HG02642 (cell line): ENCODE measurements around the gene MAPK8.
A peak's percentile ranks its signal among the peaks of the same experiment; 100 is the strongest.
"Not testable (repeated sequence)": the region's sequence is repeated elsewhere in the genome, so short reads cannot be mapped to it uniquely, and the experiment has no call there.

Experiments used
- ATAC-seq: cut with Tn5 transposase; IDR thresholded peaks from one replicate; pipeline ENCODE4 v1.9.1; 2021; ENCODE audit warnings: mild to moderate bottlenecking; ENCODE audit not compliant: unreplicated experiment, poor library complexity

Gene MAPK8

GRCh38 chr10:48306265-48306869 lies at the start of gene MAPK8:
TSS of gene MAPK8 (plus strand) at chr10:48306677. CDS start at chr10:48401661, 94,984 bp downstream.
- peak; percentile 88 for ATAC-seq

- ATAC-seq, result no peak
Observed at GRCh38 chr10:48257407-48257961, 49.0 kb upstream of the MAPK8 start.

- ATAC-seq, result no peak
Observed at GRCh38 chr10:48258105-48258504, 48.4 kb upstream of the MAPK8 start.

GRCh38 chr10:48266528-48266927 lies 39.9 kb upstream of the MAPK8 start:
- ATAC-seq, result no peak

- no peak for ATAC-seq
Observed at GRCh38 chr10:48271047-48271730, 35.3 kb upstream of the MAPK8 start.

GRCh38 chr10:48272682-48273081 lies 33.8 kb upstream of the MAPK8 start:
- no peak for ATAC-seq

- ATAC-seq, result no peak
Observed at GRCh38 chr10:48273741-48274140, 32.7 kb upstream of the MAPK8 start.

- no peak for ATAC-seq
Observed at GRCh38 chr10:48274636-48275035, 31.8 kb upstream of the MAPK8 start, which contains the start of gene FRMPD2. TSS of gene FRMPD2 (minus strand) at chr10:48274696. CDS start at chr10:48274567, 129 bp downstream.

- ATAC-seq, result no peak
Observed at GRCh38 chr10:48277093-48277492, 29.4 kb upstream of the MAPK8 start.

- peak; percentile 83 for ATAC-seq
Observed at GRCh38 chr10:48279081-48279751, 27.3 kb upstream of the MAPK8 start.

GRCh38 chr10:48281697-48282096 lies 24.8 kb upstream of the MAPK8 start:
- ATAC-seq, result not testable (repeated sequence)

GRCh38 chr10:48282829-48283228 lies 23.6 kb upstream of the MAPK8 start:
- ATAC-seq, result peak; percentile 70

- ATAC-seq, result no peak
Observed at GRCh38 chr10:48284002-48284546, 22.4 kb upstream of the MAPK8 start.

- no peak for ATAC-seq
Observed at GRCh38 chr10:48284811-48285210, 21.7 kb upstream of the MAPK8 start.

- ATAC-seq, result peak; percentile 47
Observed at GRCh38 chr10:48285710-48286109, 20.8 kb upstream of the MAPK8 start.

GRCh38 chr10:48286356-48286755 lies 20.1 kb upstream of the MAPK8 start:
- no peak for ATAC-seq

- peak; percentile 36 for ATAC-seq
Observed at GRCh38 chr10:48287417-48288391, 18.8 kb upstream of the MAPK8 start.

GRCh38 chr10:48288661-48289060 lies 17.8 kb upstream of the MAPK8 start:
- no peak for ATAC-seq

- ATAC-seq, result peak; percentile 64
Observed at GRCh38 chr10:48289501-48290238, 16.8 kb upstream of the MAPK8 start.
